RPMI7951 (cell line): Measurements from ENCODE around the gene SCUBE3. TPM values are rescaled to one million over a fixed set of nuclear protein-coding genes. Genes with fewer than 3 reads are reported as not detected.

Source experiments
- total RNA-seq: library from RNA; depleted of rRNA; stranded (reverse); fragments of >200 nt; shearing (Covaris generic); gene quantifications from 2 replicates; pipeline ENCODE4 v1.2.3, GENCODE V29; 2014; rRNA removed

Gene SCUBE3
- total RNA-seq, 1 experiment from 2014 or later: 0.24 TPM

Other genes starting within 250 kb of the SCUBE3 start
- 0.49 TPM in 1 of 2 replicates, not detected in the other for gene TCP11, start 72.6 kb upstream of the SCUBE3 start, total RNA-seq
- gene ZNF76, start 45.8 kb downstream of the SCUBE3 start, total RNA-seq: 12.4 and 12.7 TPM in 2 replicates
- gene DEF6, start 83.9 kb downstream of the SCUBE3 start, total RNA-seq: 0.72 and 1.4 TPM in 2 replicates
- 9.0 and 11.1 TPM in 2 replicates for gene PPARD, start 128.6 kb downstream of the SCUBE3 start, total RNA-seq
- gene FANCE, start 238.4 kb downstream of the SCUBE3 start, total RNA-seq: 6.0 and 7.0 TPM in 2 replicates